Ishikawa (cell line): ENCODE data around the gene C14orf180.

ENCODE experiments used
- CEBPB ChIP-seq: IDR thresholded peaks from 2 replicates; pipeline ENCODE4 v1.6.1; 2012
- CREB1 ChIP-seq: IDR thresholded peaks from 2 replicates; pipeline ENCODE4 v1.6.1; 2012; ENCODE audit warnings: low read depth
- EGR1 ChIP-seq: IDR thresholded peaks from 2 replicates; pipeline ENCODE4 v1.6.1; 2012
- EP300 ChIP-seq: IDR thresholded peaks from 2 replicates; pipeline ENCODE4 v1.6.1; 2012; ENCODE audit warnings: borderline replicate concordance
- FOXM1 ChIP-seq: IDR thresholded peaks from 2 replicates; pipeline ENCODE4 v1.6.1; 2012; ENCODE audit warnings: low read depth, borderline replicate concordance
- NFIC ChIP-seq: IDR thresholded peaks from 2 replicates; pipeline ENCODE4 v1.6.1; 2012
- RAD21 ChIP-seq: IDR thresholded peaks from 2 replicates; pipeline ENCODE4 v1.6.1; 2012; ENCODE audit warnings: low read depth
- REST ChIP-seq: IDR thresholded peaks from 2 replicates; pipeline ENCODE4 v1.6.1; 2012; ENCODE audit warnings: low read depth, mild to moderate bottlenecking
- TAF1 ChIP-seq: IDR thresholded peaks from 2 replicates; pipeline ENCODE4 v1.6.1; 2012; ENCODE audit warnings: low read depth, mild to moderate bottlenecking
- TCF12 ChIP-seq: IDR thresholded peaks from 2 replicates; pipeline ENCODE4 v1.6.1; 2012; ENCODE audit warnings: low read depth
- TEAD4 ChIP-seq: IDR thresholded peaks from 2 replicates; pipeline ENCODE4 v1.6.1; 2012
- USF1 ChIP-seq: IDR thresholded peaks from 2 replicates; pipeline ENCODE4 v1.6.1; 2012
- YY1 ChIP-seq: IDR thresholded peaks from 2 replicates; pipeline ENCODE4 v1.6.1; 2012; ENCODE audit warnings: low read depth
- ZBTB7A ChIP-seq: IDR thresholded peaks from 2 replicates; pipeline ENCODE4 v1.6.1; 2012; ENCODE audit warnings: low read depth
- TF ChIP-seq, protein P1 (sequence below): IDR thresholded peaks from 2 replicates; pipeline ENCODE4 v1.6.1; 2012

Gene C14orf180

GRCh38 chr14:104560586-104560945, 19.0 kb upstream of the C14orf180 start:
- TF ChIP-seq REST: no peak
- no peak for TF ChIP-seq TAF1
- TF ChIP-seq NFIC: no peak
- TF ChIP-seq CEBPB: no peak
- TF ChIP-seq YY1: no peak
- no peak for TF ChIP-seq RAD21

GRCh38 chr14:104561124-104561557, 18.4 kb upstream of the C14orf180 start:
- TF ChIP-seq ZBTB7A (no peak), NFIC (no peak), EGR1 (no peak), TAF1 (no peak), REST (no peak), FOXM1 (no peak), TEAD4 (no peak), RAD21 (no peak), YY1 (no peak), USF1 (no peak), CREB1 (no peak), CEBPB (no peak)
- TF ChIP-seq, protein P1, sequence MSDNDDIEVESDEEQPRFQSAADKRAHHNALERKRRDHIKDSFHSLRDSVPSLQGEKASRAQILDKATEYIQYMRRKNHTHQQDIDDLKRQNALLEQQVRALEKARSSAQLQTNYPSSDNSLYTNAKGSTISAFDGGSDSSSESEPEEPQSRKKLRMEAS: no peak

DNA sequence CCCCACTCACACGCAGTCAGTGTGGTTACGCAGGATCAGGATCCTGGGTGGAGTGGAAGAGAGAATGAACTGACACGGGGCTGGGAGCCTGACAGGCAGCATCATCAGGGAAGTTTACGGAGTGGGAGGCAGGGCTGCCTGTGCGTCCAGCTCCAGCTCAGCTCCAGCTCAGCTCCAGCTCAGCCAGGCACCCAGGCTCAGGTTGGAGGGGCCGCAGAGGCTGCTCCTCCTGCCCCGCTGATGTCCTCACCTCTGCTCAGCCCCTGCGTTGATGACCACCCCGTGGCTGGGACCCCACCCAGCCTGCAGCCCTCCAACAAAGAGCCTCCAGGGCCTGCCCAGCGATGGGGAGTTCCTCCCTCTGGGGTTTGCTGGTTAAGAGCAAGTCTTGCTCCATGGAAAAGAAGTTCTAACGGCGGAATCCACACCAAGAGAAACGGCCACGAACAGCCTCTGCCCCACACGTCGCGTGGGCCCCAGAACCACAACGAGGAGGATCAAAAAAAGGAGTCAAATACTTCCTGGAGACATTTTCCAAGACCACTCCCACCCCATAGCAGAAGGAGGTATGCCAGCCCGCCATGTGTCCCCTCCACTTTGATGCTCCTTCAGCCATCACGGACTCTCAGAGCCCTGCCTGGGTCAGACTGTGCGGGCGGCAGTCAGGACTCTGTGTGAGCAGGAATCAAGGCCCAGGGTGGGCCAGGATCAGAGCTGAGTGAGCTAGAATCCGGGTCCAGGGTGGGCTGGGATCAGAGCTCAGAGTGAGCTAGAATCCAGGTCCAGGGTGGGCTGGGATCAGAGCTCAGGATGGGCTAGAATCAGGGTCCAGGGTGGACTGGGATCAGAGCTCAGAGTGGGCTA, 17.7 kb upstream of the C14orf180 start:
- TF ChIP-seq TAF1 (no peak), TEAD4 (no peak), ZBTB7A (no peak), REST (no peak), USF1 (no peak), TCF12 (no peak), CEBPB (no peak), EP300 (no peak), EGR1 (no peak), FOXM1 (no peak), CREB1 (no peak), NFIC (no peak), RAD21 (no peak), YY1 (no peak)
- TF ChIP-seq, protein P1: no peak

DNA sequence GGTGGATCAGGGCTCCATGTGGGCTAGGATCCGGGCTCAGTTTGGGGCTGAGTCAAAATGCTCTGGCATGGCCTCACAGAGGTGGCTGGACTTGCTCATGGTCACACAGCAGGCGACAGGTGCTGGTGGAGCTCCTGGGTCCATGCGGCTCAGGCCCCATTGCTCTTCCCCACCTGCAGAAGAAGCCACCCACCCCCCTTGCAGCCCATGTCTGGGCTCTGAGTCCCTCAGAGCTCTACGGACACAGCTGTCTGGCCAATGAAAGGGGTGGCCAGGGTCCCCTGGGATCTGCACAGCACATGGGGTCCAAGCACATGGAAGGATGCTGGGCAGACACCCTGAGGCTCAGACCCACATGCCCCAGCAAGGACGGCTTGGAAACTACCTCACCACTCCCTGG, 17.0 kb upstream of the C14orf180 start:
- TF ChIP-seq EGR1: no peak
- TF ChIP-seq REST: no peak
- TF ChIP-seq, protein P1: no peak
- no peak for TF ChIP-seq NFIC
- TF ChIP-seq YY1: no peak
